GM12801 (cell line): ENCODE data around the gene CTPS1.

Source experiments
- CTCF ChIP-seq: IDR thresholded peaks from one replicate; pipeline ENCODE4 v1.5.1; 2011; ENCODE audit warnings: control low read depth; ENCODE audit not compliant: insufficient read length; ENCODE audit errors: extremely low read depth

Gene CTPS1

GRCh38 chr1:41018018-41018410, 38.5 kb downstream of the CTPS1 start:
- TF ChIP-seq CTCF = no peak

GRCh38 chr1:41019353-41019745, 39.9 kb downstream of the CTPS1 start:
- TF ChIP-seq CTCF = no peak

DNA sequence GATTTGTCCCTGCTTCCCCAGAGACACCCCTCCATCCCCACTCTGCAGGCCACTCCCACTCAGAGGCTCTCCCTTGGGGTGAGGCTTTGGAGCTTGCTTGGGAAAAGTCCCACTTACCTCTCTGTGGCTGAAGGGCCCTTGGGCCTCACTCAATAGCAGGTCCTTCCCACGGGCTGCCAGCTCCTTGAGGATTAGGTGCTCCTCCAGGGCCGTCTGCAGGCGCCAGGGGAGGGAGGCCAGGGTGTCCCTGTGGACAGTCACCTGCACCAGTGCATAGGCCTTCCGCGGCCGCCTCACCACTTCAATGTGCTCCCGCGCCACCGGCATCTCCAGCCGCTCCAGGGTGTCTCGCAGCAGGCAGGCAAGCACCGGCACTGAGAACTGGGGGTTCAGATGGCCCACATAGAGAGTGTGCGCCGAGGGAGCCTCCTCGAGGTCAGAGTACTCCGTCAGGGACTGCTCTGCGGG, 40.6 kb downstream of the CTPS1 start:
- TF ChIP-seq CTCF = no peak

- no peak for TF ChIP-seq CTCF
Observed at GRCh38 chr1:41020654-41021053, 41.2 kb downstream of the CTPS1 start.

DNA sequence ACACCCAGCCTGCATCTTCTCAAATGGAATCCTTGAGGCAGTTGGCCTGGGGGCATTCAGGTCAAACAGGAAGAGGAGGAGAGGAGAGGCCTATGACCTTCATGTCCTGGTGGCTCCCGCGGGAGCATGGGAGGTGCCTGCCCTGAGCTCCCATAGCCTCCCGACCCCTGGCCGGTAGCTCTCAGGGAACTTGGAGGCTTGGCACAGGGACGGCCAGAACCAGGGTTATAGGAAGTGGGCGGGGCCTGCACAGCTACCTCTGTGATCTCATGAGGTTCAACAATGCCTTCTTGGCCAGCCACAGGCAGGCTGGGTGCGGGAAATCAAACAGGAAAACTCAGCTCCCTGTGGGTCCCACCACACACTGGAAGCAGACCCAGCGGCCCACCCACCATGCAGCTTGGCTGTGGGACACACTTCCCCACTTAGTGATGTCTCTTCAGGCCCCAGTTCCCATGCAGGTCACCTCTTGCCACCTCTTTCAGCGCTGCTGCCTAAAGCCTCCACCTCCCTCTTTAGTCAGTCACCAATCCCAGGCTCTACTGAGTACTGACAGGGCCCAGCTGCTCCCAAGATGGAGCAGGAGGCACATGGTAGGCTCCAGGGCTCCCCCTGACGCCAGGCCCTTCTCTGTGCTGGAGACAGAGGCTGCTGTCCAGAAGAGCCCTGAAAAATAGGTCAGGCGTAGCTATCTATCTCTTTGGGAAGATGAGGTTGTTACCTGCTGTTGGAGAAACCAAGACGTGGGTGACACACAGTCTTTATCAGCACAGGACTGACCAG, 42.2 kb downstream of the CTPS1 start, which contains the start of gene SLFNL1:
Gene SLFNL1, minus strand, starts transcription at position 200 of the 783 bp plus-strand sequence. CDS start 1,065 bp downstream, outside the sequence.
- no peak for TF ChIP-seq CTCF

DNA sequence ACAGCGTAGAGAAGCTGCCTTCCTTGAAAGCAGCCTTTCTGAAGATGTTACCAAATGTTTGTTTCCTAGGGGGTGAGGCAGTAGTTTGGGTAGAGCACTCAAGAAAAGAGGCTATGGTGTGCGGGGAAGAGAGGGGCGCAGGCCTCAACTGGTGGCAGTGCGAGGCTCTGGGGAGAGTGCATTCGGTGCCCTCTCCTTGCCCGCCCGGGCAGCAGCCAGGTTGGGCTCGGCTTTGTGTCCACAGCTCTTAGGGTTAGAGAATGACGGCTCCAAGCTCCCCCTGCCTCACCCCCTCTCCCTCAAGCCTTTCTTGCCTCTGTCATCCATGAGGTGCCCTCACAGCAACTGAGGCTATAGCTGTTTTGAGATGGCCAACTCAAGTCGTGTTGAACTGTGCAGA, 42.9 kb downstream of the CTPS1 start:
- TF ChIP-seq CTCF = no peak

DNA sequence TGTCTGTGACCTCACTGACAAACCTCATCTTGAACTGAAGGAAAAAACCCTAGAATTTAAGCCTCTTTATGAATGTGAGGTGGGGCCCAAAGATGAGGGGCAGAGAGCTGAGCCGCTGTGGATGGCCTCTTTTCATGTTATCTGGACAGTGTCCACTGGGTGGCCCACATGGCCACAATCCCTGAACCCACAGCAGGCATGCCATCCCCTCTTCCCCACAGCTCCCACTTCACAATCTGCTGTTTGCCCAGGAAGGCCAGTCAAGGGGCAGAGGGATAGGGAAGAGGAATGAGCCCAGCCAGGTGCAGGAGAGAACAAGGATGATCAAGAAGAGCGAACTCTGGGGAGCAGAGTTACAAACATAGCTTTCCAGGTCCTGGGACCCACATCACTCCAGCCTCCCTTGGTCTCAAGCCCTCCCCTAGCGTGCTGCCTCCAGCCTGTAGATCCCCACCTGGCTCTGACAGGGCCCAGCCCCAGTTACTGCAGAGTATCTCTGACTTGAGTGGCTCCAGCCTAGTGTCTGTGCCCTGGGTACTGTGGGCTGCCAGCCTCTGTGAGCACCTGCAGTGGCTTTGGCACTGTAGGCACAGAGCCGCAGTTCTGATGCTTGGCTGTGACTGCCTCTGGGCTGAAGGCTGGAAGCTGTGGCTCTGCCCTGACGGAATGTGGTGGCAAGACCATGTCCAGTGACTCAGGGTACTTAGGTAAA, 43.9 kb downstream of the CTPS1 start:
- TF ChIP-seq CTCF = no peak
